Neural cell (in vitro differentiated cells): ENCODE measurements around the gene SRGAP3.

Experiments used
- CTCF ChIP-seq: fragments of 450-650 bp; IDR thresholded peaks from 2 replicates; pipeline ENCODE4 v1.5.1; 2014; ENCODE audit warnings: antibody characterized with exemption, mild to moderate bottlenecking, moderate library complexity; ENCODE audit not compliant: poor library complexity, severe bottlenecking
- EP300 ChIP-seq: fragments of 450-650 bp; conservative IDR thresholded peaks from 2 replicates; pipeline ENCODE4 v1.6.1; 2014; ENCODE audit warnings: antibody characterized with exemption, mild to moderate bottlenecking, moderate library complexity; ENCODE audit not compliant: poor library complexity, severe bottlenecking
- MXI1 ChIP-seq: fragments of 450-650 bp; conservative IDR thresholded peaks from 2 replicates; pipeline ENCODE4 v1.6.1; 2014; ENCODE audit warnings: antibody characterized with exemption, mild to moderate bottlenecking; ENCODE audit not compliant: poor library complexity, severe bottlenecking
- RAD21 ChIP-seq: fragments of 450-650 bp; conservative IDR thresholded peaks from 2 replicates; pipeline ENCODE4 v1.6.1; 2014; ENCODE audit warnings: antibody characterized with exemption, mild to moderate bottlenecking, moderate library complexity
- REST ChIP-seq: IDR thresholded peaks from 2 replicates; pipeline ENCODE4 v1.6.1; 2012; ENCODE audit warnings: borderline replicate concordance
- SMC3 ChIP-seq: fragments of 450-650 bp; conservative IDR thresholded peaks from 2 replicates; pipeline ENCODE4 v1.6.1; 2014; ENCODE audit warnings: antibody characterized with exemption, mild to moderate bottlenecking, moderate library complexity; ENCODE audit not compliant: poor library complexity

- no peak for TF ChIP-seq CTCF
- no peak for TF ChIP-seq SMC3
- TF ChIP-seq RAD21: no peak
- no peak for TF ChIP-seq EP300
- TF ChIP-seq MXI1: no peak
- TF ChIP-seq REST: no peak
These were observed 124.0 kb downstream of the SRGAP3 start for GRCh38 chr3:9125278-9125951.
